Adrenal gland (tissue), 12 donors: Measurements from ENCODE around the gene CXXC5. TPM values are rescaled to one million over a fixed set of nuclear protein-coding genes. Genes with fewer than 3 reads are reported as not detected.
A peak's percentile ranks its signal among the peaks of the same experiment; 100 is the strongest.

Source experiments
- DNase-seq, 7 donors: peaks; one replicate each; pipeline ENCODE4 v3.0.0-alpha.2; 2019 to 2020
- H3K27ac ChIP-seq, 5 donors: fragments of 200-600 bp; sonication (generic) in 4 of 5; 1 replicate in 3 of 5; 2 replicates in 2 of 5; pipeline versions ENCODE4 v1.5.1 to v1.8.0; 2016 to 2020; ENCODE audit warnings: mild to moderate bottlenecking in 1 of 5
- H3K27me3 ChIP-seq: fragments of 200-600 bp; 2 replicates; pipeline ENCODE4 v1.8.0; 2021
- H3K36me3 ChIP-seq, 2 donors: fragments of 200-600 bp; replicated peaks in 1 of 2; 1 replicate in 1 of 2; 2 replicates in 1 of 2; pipeline versions ENCODE4 v1.5.1 to v1.8.0; 2018 to 2022
- H3K4me1 ChIP-seq, 2 donors: fragments of 200-600 bp; replicated peaks in 1 of 2; 1 replicate in 1 of 2; 2 replicates in 1 of 2; pipeline versions ENCODE4 v1.5.1 to v1.8.0; 2018 to 2021
- H3K4me3 ChIP-seq, 4 donors: fragments of 200-600 bp; sonication (generic) in 3 of 4; one replicate each; pipeline ENCODE4 v1.5.1; 2016 to 2018
- H3K9me3 ChIP-seq, 3 donors: fragments of 200-600 bp; sonication (generic) in 1 of 3; replicated peaks in 1 of 3; 1 replicate in 2 of 3; 2 replicates in 1 of 3; pipeline versions ENCODE4 v1.5.1 to v1.8.0; 2016 to 2021
- POLR2A ChIP-seq, 2 donors: fragments of 450-650 bp; IDR thresholded peaks; one replicate each; pipeline ENCODE4 v1.6.1; 2017; ENCODE audit warnings: antibody characterized with exemption in 2 of 2, mild to moderate bottlenecking in 2 of 2, moderate library complexity in 1 of 2
- WGBS, 4 donors: extraction: QIAGEN DNeasy Blood & Tissue Kit in 2 of 4; methylation state at CpG; one replicate each; pipeline versions ENCODE4 v1.1.5 to v1.1.7; 2013 to 2017; 5-methylcytosine and 5-hydroxymethylcytosine counted together
- intact Hi-C, 2 donors: fragments of 100-400 bp; cut with DNase I; formaldehyde crosslinking; loops; one replicate each; pipeline versions ENCODE4 v1.14.1 to v1.15.0; 2022 to 2023
- polyA plus RNA-seq, 3 donors: library from polyadenylated mRNA; stranded (reverse); fragments of 200-250 nt in 2 of 3; fragments of 350-450 nt in 1 of 3; fragmentation: Illumina TruSeq in 1 of 3; extraction: RNeasy Lipid Tissue Mini Kit (QIAGEN cat#74804) in 1 of 3; gene quantifications; one replicate each; pipeline ENCODE4 v1.2.3, GENCODE V29; 2013 to 2014
- total RNA-seq, 9 donors: library from RNA; depleted of rRNA in 4 of 9; stranded (reverse); fragments of >200 nt in 4 of 9; fragments of 120-200 nt in 1 of 9; fragmentation: NEBNext Ultra II Directional in 1 of 9; extraction: Animal tissue kit (Norgen Biotek cat#: 25700) in 1 of 9; gene quantifications; one replicate each; pipeline versions ENCODE4 v1.1.0 to v1.2.4, GENCODE V29; 2013 to 2023
- TF ChIP-seq, protein P1 (sequence below), 6 experiments: fragments of 450-650 bp in 4 of 6; fragments of 200-600 bp in 2 of 6; sonication (generic) in 1 of 6; IDR thresholded peaks; 1 replicate in 5 of 6; 2 replicates in 1 of 6; pipeline versions ENCODE4 v1.5.1 to v1.8.0; 2016 to 2021; ENCODE audit warnings: antibody characterized with exemption in 6 of 6, mild to moderate bottlenecking in 2 of 6, moderate library complexity in 1 of 6
- donor health status: healthy with polysubstance abuse.
- donor health status: Bipolar disorder and iron deficiency.
- donor health status: DM: yes; HTN: yes; CAD: no.
- donor health status: DM: no; HTN: no; CAD: no.
- donor health status: DM: no; HTN: no; CAD: no.
- donor health status: DM: yes; HTN: yes; CAD: no.

The CXXC5 gene
- total and polyA plus RNA-seq, 12 donors = 16.2 to 79.3 (median 34.7) TPM

DNA sequence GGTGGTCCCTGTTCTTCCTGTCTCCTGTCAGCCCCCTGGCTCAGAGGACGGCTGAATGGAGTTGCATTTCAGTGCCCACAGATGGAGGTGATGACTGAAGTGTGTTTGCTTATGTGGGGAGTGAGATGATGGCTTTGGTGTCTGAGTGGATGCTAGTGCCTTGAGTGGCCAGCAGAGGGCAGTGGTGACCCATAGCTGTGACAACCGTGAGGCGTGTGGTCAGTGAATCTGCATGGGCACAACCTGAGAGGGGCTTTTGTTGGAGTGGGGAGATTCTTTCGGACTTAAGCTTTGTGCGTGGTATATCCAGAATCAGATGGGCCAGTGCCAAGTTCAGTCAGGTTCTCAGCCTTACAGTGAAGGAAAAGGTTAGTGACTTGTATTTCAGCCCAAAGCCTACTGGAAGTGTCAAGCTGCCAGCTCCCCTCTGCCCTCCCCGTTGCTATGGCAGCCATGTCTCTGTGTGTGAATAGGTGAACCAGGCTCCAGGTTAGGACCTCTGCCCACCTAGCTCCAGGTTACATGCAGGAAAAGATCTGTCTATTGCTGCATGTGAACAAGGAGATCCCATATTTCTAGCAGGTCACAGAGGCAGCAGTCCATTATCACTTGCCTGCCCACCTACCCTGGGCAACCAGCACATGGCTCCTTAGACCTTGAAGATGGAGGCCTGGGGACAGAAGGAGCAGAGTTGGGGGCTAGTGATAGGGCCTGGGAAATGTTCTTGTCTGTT, 14.7 kb upstream of the CXXC5 start:
- Histone ChIP-seq H3K4me1 (peaks cover 14 to 32% of the 10 kb centered on the region in 2 donors), H3K27me3 (no peaks in the 10 kb centered on the region), H3K36me3 (no peaks in the 10 kb centered on the region), H3K4me3 (no peak overlapping the region), H3K27ac (no peak overlapping the region), H3K9me3 (no peaks in the 10 kb centered on the region)
- peak; percentile 56 to 86 (median 66) for DNase-seq
- intact Hi-C loops = loop anchor here in 1 of 2 donors (2.0 kb wide), 1 partner anchor 131 kb away; no protein-coding TSS in a partner anchor
- TF ChIP-seq, protein P1, sequence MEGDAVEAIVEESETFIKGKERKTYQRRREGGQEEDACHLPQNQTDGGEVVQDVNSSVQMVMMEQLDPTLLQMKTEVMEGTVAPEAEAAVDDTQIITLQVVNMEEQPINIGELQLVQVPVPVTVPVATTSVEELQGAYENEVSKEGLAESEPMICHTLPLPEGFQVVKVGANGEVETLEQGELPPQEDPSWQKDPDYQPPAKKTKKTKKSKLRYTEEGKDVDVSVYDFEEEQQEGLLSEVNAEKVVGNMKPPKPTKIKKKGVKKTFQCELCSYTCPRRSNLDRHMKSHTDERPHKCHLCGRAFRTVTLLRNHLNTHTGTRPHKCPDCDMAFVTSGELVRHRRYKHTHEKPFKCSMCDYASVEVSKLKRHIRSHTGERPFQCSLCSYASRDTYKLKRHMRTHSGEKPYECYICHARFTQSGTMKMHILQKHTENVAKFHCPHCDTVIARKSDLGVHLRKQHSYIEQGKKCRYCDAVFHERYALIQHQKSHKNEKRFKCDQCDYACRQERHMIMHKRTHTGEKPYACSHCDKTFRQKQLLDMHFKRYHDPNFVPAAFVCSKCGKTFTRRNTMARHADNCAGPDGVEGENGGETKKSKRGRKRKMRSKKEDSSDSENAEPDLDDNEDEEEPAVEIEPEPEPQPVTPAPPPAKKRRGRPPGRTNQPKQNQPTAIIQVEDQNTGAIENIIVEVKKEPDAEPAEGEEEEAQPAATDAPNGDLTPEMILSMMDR (IDR thresholded peaks at IDR 0.05) = peak; percentile 94 to 99 (median 97)
- no peak for TF ChIP-seq POLR2A (IDR thresholded peaks at IDR 0.05)
- 8 to 15% (median 13%) methylated on average over 6 of the region's 6 CpGs for WGBS, 4 donors

DNA sequence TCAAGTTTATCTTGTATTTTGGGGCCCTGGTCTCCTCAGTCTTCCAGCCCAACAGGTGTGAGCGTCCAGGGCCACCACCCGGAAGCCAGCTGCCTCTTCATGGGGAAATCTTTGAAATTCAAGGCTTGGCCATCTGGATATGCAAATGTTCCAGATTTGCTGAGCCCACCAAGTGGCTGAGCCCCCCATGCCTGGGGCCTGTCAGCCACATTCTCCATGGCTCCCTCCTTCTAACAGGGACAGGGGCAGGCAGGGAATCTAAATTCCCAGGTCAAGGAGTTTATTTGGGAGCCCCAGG, 14.2 kb upstream of the CXXC5 start:
- no peak for DNase-seq
- Histone ChIP-seq H3K4me1 (peaks cover 14 to 35% of the 10 kb centered on the region in 2 donors), H3K27me3 (no peaks in the 10 kb centered on the region), H3K9me3 (no peaks in the 10 kb centered on the region), H3K36me3 (no peaks in the 10 kb centered on the region), H3K4me3 (no peak overlapping the region), H3K27ac (no peak overlapping the region)
- intact Hi-C loops = loop anchor here in 1 of 2 donors (2.0 kb wide), 1 partner anchor 131 kb away; no protein-coding TSS in a partner anchor
- TF ChIP-seq, protein P1 (IDR thresholded peaks at IDR 0.05) = no peak
- WGBS, 4 donors = 82 to 90% (median 88%) methylated on average over 2 of the region's 2 CpGs; no CpG with 5 or more reads in 1 of the 4 donors

DNA sequence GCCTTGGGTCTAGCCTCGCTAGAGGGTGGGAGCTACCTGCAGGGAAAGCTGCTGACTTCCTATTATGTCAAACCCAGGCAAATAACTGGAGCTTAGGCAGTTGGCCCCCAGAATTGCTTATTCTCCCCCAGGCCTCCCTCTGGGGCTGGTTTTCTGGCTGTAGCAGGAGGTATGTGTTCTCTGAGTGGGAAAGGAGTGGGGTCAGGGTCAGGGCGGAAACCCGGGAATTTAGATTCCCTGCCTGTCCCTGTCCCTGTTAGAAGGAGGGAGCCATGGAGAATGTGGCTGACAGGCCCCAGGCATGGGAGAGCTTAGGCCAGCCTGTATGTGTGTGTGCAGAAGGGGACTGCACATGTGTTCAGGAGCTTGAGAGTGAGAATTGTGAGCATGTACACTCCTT, 13.6 kb upstream of the CXXC5 start:
- intact Hi-C loops = loop anchor here in 1 of 2 donors (2.0 kb wide), 1 partner anchor 130 kb away; no protein-coding TSS in a partner anchor
- peaks cover 14 to 35% of the 10 kb centered on the region in 2 donors for H3K4me1 ChIP-seq
- H3K27me3 ChIP-seq = no peaks in the 10 kb centered on the region
- no peak overlapping the region for H3K27ac ChIP-seq
- H3K9me3 ChIP-seq = no peaks in the 10 kb centered on the region
- H3K4me3 ChIP-seq = no peak overlapping the region
- 53 to 100% (median 70%) methylated on average over 1 to 3 of the region's 3 CpGs for WGBS, 4 donors
- H3K36me3 ChIP-seq = no peaks in the 10 kb centered on the region
- no peak for TF ChIP-seq POLR2A (IDR thresholded peaks at IDR 0.05)
- TF ChIP-seq, protein P1 (IDR thresholded peaks at IDR 0.05) = no peak
- no peak for DNase-seq

DNA sequence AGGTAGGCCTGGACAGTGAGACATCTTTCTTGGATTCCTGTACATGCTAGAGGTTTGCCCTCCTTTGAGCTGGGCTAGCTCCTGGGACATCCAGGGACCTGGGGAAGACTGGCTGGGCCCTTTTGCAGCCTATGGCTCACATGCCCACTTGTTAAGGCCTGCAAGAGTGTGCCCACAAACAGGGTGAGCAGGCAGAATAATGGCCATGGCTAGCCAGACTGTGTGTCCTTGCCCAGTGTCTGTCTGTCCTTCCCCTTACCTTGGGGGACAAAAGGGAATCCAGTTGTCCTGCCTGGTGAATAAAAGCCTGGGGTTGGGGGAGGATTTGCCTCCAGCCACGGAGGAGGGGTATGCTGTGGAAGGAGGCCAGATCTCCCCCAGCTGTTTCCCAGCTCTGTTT, 13.0 kb upstream of the CXXC5 start:
- intact Hi-C loops = loop anchor here (2.0 to 5.0 kb wide), 5 partner anchors 42 to 130 kb away; no protein-coding TSS in a partner anchor
- DNase-seq = no peak
- Histone ChIP-seq H3K27ac (peak overlapping the region in 2 of 5 donors; percentile 36 to 53), H3K4me3 (no peak overlapping the region), H3K4me1 (peaks cover 14 to 35% of the 10 kb centered on the region in 2 donors), H3K36me3 (no peaks in the 10 kb centered on the region), H3K27me3 (no peaks in the 10 kb centered on the region), H3K9me3 (no peaks in the 10 kb centered on the region)
- 18 to 43% (median 25%) methylated on average over 1 of the region's 1 CpG for WGBS, 4 donors
- TF ChIP-seq, protein P1 (IDR thresholded peaks at IDR 0.05) = no peak
- TF ChIP-seq POLR2A (IDR thresholded peaks at IDR 0.05) = no peak
